ENCODE data around the gene MACIR. TPM values are rescaled to one million over a fixed set of nuclear protein-coding genes. Genes with fewer than 3 reads are reported as not detected.

The MACIR gene
- total RNA-seq, 1 donor from 2014 or later, result 8.4 TPM

DNA sequence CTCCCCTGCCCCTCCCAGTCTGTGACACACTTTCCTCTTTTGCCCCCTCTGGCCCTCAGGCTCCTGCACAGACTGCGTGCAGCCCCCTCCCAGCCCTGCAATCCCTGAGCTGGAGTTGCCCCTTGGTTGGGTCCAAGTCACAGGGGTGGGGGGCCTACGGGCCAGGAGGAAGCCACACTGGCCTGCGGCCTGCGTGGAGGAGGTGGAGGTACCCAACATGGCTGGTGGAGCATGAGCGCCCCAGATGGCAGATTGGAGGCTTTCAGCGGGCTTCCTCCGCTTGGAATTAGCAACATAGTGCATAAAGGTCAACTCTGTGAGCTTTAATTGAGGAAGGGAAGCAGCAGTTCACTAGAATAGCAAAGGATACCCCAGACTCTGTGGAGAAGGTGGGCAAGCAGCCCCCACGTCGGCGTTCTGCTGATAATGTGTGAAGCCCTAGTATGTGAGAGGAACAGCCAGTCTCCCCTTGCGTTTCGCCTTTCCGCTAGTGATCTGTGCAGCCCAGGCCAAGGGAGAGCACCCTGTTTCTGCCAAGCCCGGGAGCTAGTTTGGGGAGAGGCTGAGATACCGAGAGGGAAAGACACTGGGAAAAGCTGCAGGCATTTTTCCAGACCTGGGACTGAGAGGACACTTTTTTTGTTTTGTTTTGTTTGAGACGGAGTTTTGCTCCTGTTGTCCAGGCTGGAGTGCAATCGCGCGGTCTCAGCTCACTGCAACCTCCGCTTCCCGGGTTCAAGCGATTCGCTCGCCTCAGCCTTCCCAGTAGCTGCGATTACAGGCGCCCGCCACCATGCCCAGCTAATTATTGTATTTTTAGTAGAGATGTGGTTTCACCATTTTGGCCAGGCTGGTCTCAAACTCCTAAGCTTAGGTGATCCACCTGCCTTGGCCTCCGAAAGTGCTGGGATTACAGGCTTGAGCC lies 35.3 kb upstream of the MACIR start:
- peaks cover 6% of the 10 kb centered on the region for H3K9me3 Mint-ChIP-seq (ENCODE audit: unreplicated experiment)
- no peaks in the 10 kb centered on the region for H3K27me3 Mint-ChIP-seq (ENCODE audit: unreplicated experiment)
- TF ChIP-seq CTCF (IDR thresholded peaks at IDR 0.05), result no peak
- H3K36me3 Mint-ChIP-seq (ENCODE audit: unreplicated experiment), result peaks cover 2% of the 10 kb centered on the region
- DNase-seq (ENCODE audit: extremely low spot score, unreplicated experiment), result no peak
- no peak overlapping the region for H3K27ac Mint-ChIP-seq (ENCODE audit: unreplicated experiment)
- H3K4me3 Mint-ChIP-seq (ENCODE audit: unreplicated experiment), result no peak overlapping the region
- H3K4me1 Mint-ChIP-seq (ENCODE audit: unreplicated experiment), result peaks cover 6% of the 10 kb centered on the region

GRCh38 chr5:103224118-103224893 lies 34.3 kb upstream of the MACIR start:
- Mint-ChIP-seq H3K4me3 (ENCODE audit: unreplicated experiment) (no peak overlapping the region), H3K27me3 (ENCODE audit: unreplicated experiment) (no peaks in the 10 kb centered on the region), H3K36me3 (ENCODE audit: unreplicated experiment) (peaks cover 2% of the 10 kb centered on the region), H3K9me3 (ENCODE audit: unreplicated experiment) (peaks cover 14% of the 10 kb centered on the region), H3K4me1 (ENCODE audit: unreplicated experiment) (peaks cover 3% of the 10 kb centered on the region), H3K27ac (ENCODE audit: unreplicated experiment) (no peak overlapping the region)
- DNase-seq (ENCODE audit: extremely low spot score, unreplicated experiment), result no peak
- TF ChIP-seq CTCF (IDR thresholded peaks at IDR 0.05), result peak; percentile 74

GRCh38 chr5:103224894-103225246 lies 33.7 kb upstream of the MACIR start:
- Mint-ChIP-seq H3K4me3 (ENCODE audit: unreplicated experiment) (no peak overlapping the region), H3K36me3 (ENCODE audit: unreplicated experiment) (peaks cover 2% of the 10 kb centered on the region), H3K27me3 (ENCODE audit: unreplicated experiment) (no peaks in the 10 kb centered on the region), H3K4me1 (ENCODE audit: unreplicated experiment) (peaks cover 3% of the 10 kb centered on the region), H3K27ac (ENCODE audit: unreplicated experiment) (no peak overlapping the region), H3K9me3 (ENCODE audit: unreplicated experiment) (peaks cover 10% of the 10 kb centered on the region)
- DNase-seq (ENCODE audit: extremely low spot score, unreplicated experiment), result no peak
- peak; percentile 3 for TF ChIP-seq CTCF (IDR thresholded peaks at IDR 0.05)

- H3K4me1 Mint-ChIP-seq (ENCODE audit: unreplicated experiment), result peaks cover 3% of the 10 kb centered on the region
- no peaks in the 10 kb centered on the region for H3K27me3 Mint-ChIP-seq (ENCODE audit: unreplicated experiment)
- no peak for TF ChIP-seq CTCF (IDR thresholded peaks at IDR 0.05)
- no peak overlapping the region for H3K27ac Mint-ChIP-seq (ENCODE audit: unreplicated experiment)
- H3K4me3 Mint-ChIP-seq (ENCODE audit: unreplicated experiment), result no peak overlapping the region
- H3K36me3 Mint-ChIP-seq (ENCODE audit: unreplicated experiment), result peaks cover 2% of the 10 kb centered on the region
- no peak for DNase-seq (ENCODE audit: extremely low spot score, unreplicated experiment)
- peaks cover 9% of the 10 kb centered on the region for H3K9me3 Mint-ChIP-seq (ENCODE audit: unreplicated experiment)
These were observed 30.5 kb upstream of the MACIR start for GRCh38 chr5:103228061-103228460.

DNA sequence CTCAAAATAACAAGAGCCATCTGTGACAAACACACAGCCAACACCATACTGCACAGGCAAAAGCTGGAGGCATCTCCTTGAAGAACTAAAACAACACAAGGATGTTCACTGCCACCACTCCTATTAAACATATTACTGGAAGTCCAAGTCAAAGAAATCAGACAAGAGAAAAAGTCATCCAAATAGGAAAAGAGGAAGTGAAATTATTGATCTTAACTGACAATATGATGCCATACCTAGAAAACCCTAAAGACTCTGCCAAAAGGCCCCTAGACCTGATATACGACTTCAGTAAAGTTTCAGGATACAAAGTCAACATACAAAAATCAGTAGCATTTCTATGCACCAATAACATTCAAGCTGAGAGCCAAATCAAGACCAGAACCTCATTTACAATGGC lies 30.0 kb upstream of the MACIR start:
- peaks cover 9% of the 10 kb centered on the region for H3K9me3 Mint-ChIP-seq (ENCODE audit: unreplicated experiment)
- no peak for TF ChIP-seq CTCF (IDR thresholded peaks at IDR 0.05)
- H3K4me1 Mint-ChIP-seq (ENCODE audit: unreplicated experiment), result peaks cover 3% of the 10 kb centered on the region
- no peak overlapping the region for H3K4me3 Mint-ChIP-seq (ENCODE audit: unreplicated experiment)
- peaks cover 2% of the 10 kb centered on the region for H3K36me3 Mint-ChIP-seq (ENCODE audit: unreplicated experiment)
- H3K27ac Mint-ChIP-seq (ENCODE audit: unreplicated experiment), result no peak overlapping the region
- DNase-seq (ENCODE audit: extremely low spot score, unreplicated experiment), result no peak
- no peaks in the 10 kb centered on the region for H3K27me3 Mint-ChIP-seq (ENCODE audit: unreplicated experiment)
